GM12801 (cell line): ENCODE measurements around the gene RTP5.

Experiments
- TF ChIP-seq, protein P1 (sequence below): IDR thresholded peaks from one replicate; pipeline ENCODE4 v1.5.1; 2011; ENCODE audit warnings: control low read depth; ENCODE audit not compliant: insufficient read length; ENCODE audit errors: extremely low read depth

RTP5 gene

DNA sequence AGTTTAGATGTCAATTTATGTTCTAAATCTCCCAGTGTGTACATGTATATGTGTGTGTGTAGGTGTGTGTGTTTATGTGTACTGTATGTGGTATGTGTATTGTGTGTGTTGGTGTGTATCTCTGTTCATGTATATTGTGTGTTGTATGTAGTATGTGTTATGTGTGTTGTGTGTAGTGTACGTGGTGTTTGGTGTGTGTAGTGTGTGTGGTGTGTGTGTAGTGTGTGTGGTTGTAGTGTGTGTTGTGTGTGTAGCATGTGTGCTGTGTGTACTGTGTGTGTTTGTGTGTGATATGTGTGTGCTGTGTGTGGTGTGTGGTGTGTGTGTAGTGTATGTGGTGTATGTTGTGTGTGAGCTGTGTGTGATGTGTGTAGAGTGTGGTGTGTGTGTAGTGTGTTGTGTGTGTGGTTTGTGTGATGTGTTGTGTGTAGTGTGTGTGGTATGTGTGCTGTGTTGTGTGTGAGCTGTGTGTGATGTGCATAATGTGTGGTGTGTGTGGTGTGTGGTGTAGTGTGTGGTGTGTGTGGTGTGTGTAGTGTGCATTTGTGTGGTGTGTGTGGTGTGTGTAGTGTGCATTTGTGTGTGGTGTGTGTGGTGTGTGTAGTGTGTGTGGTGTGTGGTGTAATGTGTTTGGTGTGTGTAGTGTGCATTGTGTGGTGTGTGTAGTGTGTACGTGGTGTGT lies 5.2 kb upstream of the RTP5 start:
- TF ChIP-seq, protein P1, sequence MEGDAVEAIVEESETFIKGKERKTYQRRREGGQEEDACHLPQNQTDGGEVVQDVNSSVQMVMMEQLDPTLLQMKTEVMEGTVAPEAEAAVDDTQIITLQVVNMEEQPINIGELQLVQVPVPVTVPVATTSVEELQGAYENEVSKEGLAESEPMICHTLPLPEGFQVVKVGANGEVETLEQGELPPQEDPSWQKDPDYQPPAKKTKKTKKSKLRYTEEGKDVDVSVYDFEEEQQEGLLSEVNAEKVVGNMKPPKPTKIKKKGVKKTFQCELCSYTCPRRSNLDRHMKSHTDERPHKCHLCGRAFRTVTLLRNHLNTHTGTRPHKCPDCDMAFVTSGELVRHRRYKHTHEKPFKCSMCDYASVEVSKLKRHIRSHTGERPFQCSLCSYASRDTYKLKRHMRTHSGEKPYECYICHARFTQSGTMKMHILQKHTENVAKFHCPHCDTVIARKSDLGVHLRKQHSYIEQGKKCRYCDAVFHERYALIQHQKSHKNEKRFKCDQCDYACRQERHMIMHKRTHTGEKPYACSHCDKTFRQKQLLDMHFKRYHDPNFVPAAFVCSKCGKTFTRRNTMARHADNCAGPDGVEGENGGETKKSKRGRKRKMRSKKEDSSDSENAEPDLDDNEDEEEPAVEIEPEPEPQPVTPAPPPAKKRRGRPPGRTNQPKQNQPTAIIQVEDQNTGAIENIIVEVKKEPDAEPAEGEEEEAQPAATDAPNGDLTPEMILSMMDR: no peak

DNA sequence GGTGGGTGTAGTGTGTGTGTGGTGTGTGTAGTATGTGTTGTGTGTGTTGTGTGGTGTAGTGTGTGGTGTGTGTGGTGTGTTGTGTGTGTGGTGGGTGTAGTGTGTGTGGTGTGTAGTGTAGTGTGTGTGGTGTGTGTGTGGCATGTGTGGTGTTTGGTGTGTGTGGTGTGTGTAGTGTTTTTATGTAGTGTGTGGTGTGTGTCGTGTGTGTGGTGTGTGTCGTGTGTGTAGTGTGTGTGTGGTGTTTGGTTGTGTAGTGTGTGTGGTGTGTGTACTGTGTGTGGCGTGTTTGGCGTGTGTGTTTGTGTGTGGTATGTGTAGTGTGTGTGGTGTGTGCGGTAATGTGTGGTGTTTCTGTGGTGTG lies 4.7 kb upstream of the RTP5 start:
- TF ChIP-seq, protein P1: no peak

DNA sequence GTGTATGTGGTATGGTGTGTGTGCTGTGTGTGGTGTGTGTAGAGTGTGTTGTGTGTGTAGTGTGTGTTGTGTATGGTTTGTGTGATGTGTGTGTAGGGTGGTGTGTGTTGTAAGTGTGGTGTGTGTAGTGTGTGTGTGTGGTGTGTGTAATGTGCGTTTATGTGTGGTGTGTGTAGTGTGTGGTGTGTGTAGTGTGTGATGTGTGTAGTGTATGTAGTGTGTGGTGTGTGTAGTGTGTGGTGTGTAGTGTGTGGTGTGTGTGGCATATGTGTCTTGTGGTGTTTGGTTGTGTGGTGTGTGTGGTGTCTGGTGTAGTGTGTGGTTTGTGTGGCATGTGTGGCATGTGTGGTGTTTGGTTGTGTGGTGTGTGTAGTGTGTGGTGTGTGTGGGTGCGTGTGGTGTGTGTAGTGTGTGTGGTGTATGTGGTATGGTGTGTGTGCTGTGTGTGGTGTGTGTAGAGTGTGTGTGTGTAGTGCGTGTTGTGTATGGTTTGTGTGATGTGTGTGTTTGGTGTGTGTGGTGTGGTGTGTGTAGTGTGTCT lies 4.0 kb upstream of the RTP5 start:
- TF ChIP-seq, protein P1: no peak

DNA sequence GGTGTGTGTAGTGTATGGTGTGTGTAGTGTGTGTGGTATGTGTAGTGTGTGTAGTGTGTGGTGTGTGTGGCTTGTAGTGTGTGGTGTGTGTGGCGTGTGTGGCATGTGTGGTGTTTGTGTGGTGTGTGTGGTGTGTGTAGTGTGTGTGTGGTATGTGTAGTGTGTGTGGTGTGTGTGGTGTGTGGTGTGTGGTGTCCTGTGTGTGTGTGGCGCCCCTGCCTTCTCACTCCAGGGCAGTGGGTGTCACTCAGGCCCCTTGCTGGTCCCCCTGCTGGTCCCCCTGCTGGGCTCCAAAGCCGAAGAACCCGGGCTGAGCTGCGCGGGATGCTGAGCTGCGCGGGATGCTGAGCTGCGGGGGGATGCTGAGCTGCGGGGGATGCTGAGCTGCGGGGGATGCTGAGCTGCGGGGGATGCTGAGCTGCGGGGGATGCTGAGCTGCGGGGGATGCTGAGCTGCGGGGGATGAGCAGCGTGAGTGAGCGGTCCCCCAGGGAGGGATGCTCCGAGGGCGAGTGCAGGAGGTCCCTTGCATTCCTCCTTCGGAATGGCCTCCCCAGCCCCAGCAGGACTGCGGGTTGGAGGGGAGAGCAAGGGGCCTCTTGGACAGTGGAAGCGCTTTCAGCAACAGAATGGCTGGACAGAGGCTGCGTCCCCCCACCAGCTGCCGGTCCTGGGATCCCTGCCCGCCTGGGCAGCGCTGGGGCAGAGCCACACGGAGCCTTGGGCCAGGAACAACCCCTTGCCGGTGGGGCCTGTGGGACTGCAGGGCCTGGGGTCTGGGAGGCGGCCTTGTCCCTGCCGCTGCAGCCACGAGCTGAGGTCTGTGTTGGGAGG lies 3.4 kb upstream of the RTP5 start:
- TF ChIP-seq, protein P1: no peak

DNA sequence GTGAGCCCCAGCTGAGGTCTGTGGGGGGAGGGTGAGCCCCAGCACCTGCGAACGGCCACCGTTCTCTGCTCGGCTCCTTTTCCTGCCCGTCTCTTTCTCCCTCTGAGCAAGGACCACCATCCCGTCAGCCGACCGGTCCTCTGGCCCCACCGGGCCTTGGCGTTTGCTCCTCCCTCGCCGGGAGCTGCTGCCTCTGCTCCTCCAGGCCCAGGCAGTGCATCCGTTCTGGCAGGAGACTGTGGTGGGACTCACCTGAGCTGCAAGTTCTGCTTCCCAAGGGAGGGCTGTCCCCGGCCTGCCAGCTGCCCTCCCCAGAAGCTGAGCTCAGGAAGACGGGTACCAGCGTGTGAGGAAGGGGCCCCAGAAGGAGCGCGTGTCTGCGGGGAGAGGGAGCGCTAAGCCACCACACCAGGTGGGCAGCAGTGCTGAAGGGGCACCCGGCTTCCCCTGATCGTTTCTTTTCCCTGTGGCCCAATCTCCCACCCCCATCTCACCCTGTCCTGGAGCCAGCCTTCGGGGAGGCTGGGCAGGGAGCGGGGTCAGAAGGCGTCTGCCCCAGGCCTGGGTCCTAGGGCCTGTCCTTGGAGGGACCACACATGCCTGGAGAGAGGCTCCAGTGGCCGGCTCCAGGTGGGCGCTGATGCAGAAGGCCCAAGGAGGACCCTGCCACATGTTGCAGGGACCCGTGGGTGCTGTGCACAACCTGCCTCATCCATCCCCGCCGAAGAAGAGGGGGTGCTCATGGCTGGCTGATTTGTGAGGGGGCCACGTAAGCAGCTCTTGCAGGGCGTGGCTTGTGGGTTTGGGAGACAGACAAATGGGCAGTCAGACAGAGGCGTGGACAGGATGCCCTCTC lies 2.5 kb upstream of the RTP5 start:
- TF ChIP-seq, protein P1: no peak

DNA sequence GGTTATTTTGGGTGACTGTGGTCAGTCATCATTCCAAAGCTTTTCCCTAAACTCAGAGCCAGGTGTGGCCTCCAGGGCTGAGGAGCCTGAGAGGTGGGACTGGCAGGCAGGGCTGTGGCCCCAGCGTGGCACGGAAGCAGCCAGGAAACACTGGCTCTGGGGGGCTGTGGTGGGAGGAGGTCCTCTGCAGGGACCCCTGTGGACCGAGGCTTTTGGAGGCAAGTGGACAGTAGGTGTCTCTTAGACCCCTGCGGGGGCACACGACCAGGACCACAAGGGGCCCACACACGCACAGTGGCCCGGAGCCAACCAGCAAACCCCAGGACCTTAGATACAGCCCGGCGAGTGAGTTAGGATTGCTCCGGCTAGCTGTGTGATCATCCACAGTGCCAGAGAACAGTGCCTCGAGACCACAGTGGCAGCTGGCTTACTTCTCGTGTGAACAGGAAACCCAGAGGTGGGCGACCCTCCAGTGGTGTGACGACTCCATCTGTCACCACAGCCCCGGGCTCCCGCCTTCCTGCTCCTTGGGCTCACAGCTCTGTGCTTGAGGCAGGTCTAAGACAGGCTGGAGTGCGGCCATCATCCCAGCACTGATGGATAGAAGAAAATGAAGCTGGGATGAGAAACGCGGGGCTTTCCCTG lies 1.6 kb upstream of the RTP5 start:
- TF ChIP-seq, protein P1: no peak

DNA sequence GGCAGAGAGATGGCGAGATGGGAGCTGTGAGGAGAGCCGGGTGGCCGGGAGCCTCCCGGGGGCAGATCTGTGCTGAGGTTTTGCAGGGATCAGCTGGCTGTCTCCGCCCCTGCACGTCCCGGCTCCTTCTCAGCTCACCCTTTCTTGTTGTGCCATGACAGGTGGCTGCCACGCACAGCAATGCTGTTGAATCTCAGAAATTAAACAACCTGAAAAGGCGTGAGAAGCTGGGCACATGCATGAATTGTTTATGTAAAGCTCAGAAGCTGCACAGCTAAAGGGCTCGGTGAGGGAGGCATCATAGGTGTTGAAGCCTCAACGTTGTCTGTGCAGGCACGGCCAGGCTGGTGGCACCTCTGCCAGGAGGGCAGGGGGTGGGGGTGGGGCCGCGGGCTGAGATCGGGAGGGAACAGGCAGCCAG lies 858 bp upstream of the RTP5 start:
- TF ChIP-seq, protein P1: no peak
